Activated CD4-positive, CD25-positive, alpha-beta regulatory T cell (primary cell): ENCODE data around the gene MANBA.

Experiments used
- DNase-seq, 4 experiments: peaks; one replicate each; lab custom pipeline; 2025; lab: John Stamatoyannopoulos, UW

Gene MANBA

GRCh38 chr4:102678107-102678506, 82.7 kb downstream of the MANBA start:
- DNase-seq = no peak

- no peak for DNase-seq
These were observed 85.6 kb downstream of the MANBA start for GRCh38 chr4:102675141-102675540.

DNA sequence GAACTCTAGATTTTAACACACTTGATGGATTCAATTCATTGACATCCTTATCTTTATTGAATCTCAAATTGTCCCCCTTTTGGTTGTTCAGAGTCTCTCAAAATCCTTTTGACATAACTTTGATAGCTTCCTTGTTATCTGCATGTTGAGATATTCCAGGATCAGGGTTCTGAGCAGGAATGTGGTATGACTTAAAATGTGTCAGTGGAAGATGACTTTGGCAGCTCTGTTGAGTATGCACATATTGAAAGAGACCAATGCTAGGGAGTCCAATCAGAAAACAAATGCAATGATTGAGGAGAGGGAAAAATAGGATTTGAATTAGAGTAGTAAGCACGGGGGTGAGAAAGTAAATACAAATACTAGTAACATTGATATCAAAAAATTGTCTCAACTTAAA, 93.8 kb downstream of the MANBA start:
- no peak for DNase-seq

GRCh38 chr4:102665527-102665926, 95.2 kb downstream of the MANBA start:
- no peak for DNase-seq

DNA sequence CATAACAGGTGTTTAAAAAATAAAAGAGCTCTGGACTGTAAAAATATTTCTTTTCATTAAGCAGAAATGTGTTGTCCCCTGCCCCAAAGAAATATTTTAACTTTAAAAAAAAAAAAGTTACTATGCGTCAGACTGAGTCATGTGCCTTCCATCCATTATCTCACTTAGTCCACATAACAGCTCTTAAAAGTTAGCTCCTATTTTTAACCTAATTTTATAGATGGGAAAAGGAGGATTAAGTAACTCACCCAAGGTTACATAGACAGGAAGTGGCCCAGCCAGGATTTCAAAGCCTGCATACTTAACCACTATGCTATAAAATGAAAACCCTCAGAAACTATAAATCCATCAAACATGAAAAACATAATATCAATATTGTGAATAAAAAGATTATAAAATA, 97.7 kb downstream of the MANBA start:
- no peak for DNase-seq

- no peak for DNase-seq
These were observed 103.6 kb downstream of the MANBA start for GRCh38 chr4:102657206-102657605.

DNA sequence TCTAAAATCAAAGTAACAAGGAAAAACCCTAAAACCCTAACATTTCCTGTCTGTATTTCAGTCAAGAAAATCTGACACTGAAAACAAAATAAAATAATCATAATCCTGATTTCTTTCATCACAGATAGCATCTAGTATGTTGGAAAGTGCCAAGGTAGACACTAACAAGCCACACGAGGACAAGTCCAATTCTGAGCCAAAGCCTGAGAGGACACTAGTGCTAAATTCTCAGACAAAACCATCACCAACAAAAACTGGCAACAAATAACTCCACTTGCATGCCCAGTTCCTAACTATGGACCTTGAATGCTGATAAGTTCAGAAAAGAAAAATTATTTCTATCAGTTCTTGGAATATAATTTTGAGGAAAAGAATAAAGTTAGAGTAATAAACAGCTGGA, 113.7 kb downstream of the MANBA start:
- no peak for DNase-seq

- no peak for DNase-seq
These were observed 118.0 kb downstream of the MANBA start for GRCh38 chr4:102642631-102643298.

DNA sequence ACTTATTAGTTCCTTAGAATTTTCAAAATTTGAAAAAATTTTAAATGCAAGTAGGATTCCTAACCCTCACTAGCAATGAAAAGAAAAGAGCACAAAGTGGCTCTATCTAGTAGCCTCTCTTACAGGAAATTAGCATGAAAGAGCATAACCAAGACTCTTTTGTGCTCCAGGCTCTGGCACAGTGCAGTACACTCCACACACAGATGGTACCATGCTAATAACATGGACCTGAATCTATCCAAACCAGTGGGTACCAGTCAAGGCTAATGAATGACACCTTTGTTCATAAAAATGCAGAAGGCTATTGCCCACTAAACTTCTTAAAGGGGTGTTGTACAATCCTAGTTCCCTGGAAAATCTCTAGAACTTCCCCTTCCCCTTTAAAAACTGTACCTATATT, 119.0 kb downstream of the MANBA start:
- DNase-seq = no peak

- no peak for DNase-seq
These were observed 120.1 kb downstream of the MANBA start for GRCh38 chr4:102640669-102641068.

- no peak for DNase-seq
These were observed 121.2 kb downstream of the MANBA start for GRCh38 chr4:102639598-102639997.

DNA sequence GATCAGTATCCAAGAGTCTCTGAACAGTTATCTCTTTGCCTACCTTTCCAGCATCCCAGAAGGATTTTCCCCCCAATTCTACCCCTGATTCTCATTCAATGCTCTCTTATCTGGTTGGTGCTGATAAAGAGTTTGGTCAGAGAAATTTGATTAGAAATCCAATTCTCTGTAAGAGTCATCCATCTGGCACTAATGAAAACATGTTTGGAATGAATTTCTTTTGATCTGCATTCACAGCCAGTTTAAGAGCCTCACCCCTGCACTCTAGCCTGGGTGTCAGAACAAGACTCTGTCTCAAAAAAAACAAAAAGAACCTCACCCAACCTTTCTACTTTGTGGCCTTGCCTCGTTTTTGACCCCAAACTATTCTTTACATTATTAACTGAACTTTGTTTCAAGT, 122.1 kb downstream of the MANBA start:
- DNase-seq = no peak

- no peak for DNase-seq
These were observed 123.4 kb downstream of the MANBA start for GRCh38 chr4:102637391-102637790.

- DNase-seq = no peak
These were observed 127.7 kb downstream of the MANBA start for GRCh38 chr4:102633100-102633499.

- DNase-seq = no peak
These were observed 128.3 kb downstream of the MANBA start for GRCh38 chr4:102632241-102633065.

DNA sequence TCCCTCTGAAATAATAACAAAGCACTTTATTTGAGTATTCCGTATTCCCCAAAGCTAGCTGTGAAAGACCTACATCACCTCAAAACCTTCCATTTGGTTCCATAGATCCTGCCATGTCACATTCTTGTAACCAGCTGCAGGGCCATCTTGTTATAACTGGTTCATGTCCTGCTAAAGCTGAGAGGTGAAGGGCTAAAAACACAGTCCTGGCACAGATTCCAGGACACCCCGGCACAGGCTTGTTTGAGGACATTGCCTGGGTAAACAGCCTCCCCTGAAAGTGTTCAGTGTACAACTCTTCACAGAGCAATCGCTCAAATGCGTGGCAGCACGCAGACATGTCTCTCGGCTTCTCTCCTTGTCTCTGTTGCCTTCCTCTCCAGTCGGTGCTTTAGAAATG, 129.2 kb downstream of the MANBA start:
- no peak for DNase-seq

- DNase-seq = no peak
These were observed 131.1 kb downstream of the MANBA start for GRCh38 chr4:102629673-102630072.

DNA sequence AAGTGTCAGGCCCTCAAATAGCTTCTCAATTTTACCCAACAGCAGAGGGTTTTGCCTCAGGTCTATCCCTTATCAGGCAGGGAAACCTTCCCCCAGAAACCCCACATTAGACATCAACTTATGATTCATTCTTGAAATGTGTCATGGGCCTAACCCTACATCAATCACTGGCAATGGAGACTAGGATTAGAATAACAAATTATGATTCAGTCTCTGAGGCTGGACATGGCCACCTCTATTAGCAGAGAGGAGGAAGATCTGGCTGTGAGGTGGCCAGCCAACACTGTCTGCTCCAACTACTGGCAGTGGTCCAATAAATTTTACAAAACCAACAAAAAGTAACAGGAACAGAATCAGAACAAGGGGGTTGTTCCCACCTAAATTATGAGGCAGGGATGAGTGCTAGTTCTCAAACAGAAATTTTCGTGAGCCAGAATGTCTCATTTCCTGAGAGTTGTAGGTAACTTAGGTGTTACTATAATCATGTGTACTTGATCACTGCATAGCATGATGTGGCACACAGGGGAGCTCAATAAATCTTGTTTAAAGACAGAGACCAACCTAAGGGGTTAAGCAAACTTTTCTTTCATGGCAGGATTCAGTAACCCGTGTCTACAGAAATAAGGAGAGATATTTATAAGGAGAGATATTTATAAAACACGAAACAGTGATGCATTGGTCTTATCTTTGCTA, 132.8 kb downstream of the MANBA start:
- no peak for DNase-seq

GRCh38 chr4:102625232-102625930, 135.4 kb downstream of the MANBA start:
- DNase-seq = peak in 3 of 4 experiments; percentile 3 to 21 (median 14)

GRCh38 chr4:102624505-102624904, 136.3 kb downstream of the MANBA start:
- no peak for DNase-seq

DNA sequence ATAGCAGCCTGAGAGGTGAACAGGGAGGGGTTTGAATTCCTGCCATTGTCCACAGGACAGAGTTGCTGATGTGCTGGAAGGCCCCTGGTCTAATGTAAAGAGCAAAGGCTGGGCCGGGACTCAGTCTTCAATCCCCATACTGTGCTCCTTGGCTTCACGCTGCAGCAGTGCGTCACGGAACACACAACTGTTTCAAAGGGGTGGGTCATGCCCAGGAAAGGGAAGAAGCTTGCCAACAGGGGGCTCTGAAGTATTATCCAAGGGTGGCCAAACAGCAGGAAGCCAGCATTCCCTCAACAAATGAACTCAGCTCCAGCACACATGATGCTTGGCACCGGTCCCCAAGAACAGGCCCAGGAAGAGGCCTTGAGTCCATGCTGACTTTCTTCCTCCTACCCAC, 137.1 kb downstream of the MANBA start:
- no peak for DNase-seq
